Measurements from ENCODE around the gene LRP3.

Gene LRP3

DNA sequence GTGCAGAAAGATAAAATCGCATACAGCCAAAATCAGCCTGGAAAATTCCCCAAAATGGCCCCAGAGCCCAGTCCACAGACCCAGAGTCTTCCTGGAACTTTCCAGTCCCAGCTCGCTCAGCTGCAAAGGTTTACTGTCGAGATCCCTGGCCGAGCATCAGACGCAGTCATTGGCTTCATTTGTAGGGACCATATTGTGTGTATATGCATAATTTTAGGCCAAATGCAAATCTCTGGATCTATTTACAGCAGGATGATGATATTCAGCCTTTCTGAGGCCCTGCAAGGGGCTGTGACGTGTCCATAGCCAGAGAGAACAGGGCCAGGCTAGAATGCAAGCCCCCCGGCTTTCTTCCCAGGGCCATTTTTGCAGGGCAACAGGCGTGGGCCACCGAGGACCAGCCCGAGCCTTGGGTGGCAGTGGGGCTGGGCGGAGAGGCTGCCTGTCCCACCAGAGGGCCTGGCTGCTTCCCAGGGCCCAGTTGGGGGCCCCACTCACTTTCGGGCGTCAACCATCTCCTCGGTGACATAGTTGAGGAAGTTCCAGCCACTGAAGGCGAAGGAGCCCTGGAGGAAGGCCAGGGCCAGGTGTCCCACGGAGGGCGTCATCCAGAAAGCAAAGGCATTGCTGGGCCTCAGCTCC, 17.8 kb downstream of the LRP3 start:
- H3K4me2 ChIP-seq (ENCODE audit: low read length), result no peak overlapping the region
- H3K79me2 ChIP-seq (ENCODE audit: insufficient read depth, low read length), result no peaks in the 10 kb centered on the region
- H3K4me1 ChIP-seq (ENCODE audit: insufficient read depth, low read length, severe bottlenecking), result no peaks in the 10 kb centered on the region
- H3K27ac ChIP-seq (ENCODE audit: low read depth, low read length, poor library complexity, severe bottlenecking), result no peak overlapping the region
- no peaks in the 10 kb centered on the region for H3K9me2 ChIP-seq (ENCODE audit: low read depth, low read length)
- no peak overlapping the region for H2AFZ ChIP-seq (ENCODE audit: low read length)
- no peaks in the 10 kb centered on the region for H3K36me3 ChIP-seq (ENCODE audit: insufficient read depth, low read length)
- H3K4me3 ChIP-seq (ENCODE audit: low read depth, low read length, poor library complexity, severe bottlenecking), result no peak overlapping the region
- no peaks in the 10 kb centered on the region for H4K20me1 ChIP-seq (ENCODE audit: insufficient read depth, low read length)
- no peak overlapping the region for H3K9ac ChIP-seq (ENCODE audit: low read length)
- no peaks in the 10 kb centered on the region for H3F3A ChIP-seq (ENCODE audit: insufficient read depth, low read length)
- no peaks in the 10 kb centered on the region; the same call in 1 of the 2 replicates for H3K27me3 ChIP-seq (ENCODE audit: insufficient read depth, low read length)
- no peaks in the 10 kb centered on the region for H3K9me3 ChIP-seq (ENCODE audit: low read length)
- TF ChIP-seq EZH2 (IDR thresholded peaks at IDR 0.05; ENCODE audit: borderline replicate concordance, low read length) (no peak), CTCF (IDR thresholded peaks at IDR 0.05; ENCODE audit: low read length) (no peak)

GRCh38 chr19:33212436-33213172, 18.5 kb downstream of the LRP3 start:
- no peak overlapping the region for H3K4me3 ChIP-seq (ENCODE audit: low read depth, low read length, poor library complexity, severe bottlenecking)
- H3K9me3 ChIP-seq (ENCODE audit: low read length), result no peaks in the 10 kb centered on the region
- H3K79me2 ChIP-seq (ENCODE audit: insufficient read depth, low read length), result no peaks in the 10 kb centered on the region
- H3K27me3 ChIP-seq (ENCODE audit: insufficient read depth, low read length), result no peaks in the 10 kb centered on the region; the same call in 1 of the 2 replicates
- H3K9ac ChIP-seq (ENCODE audit: low read length), result no peak overlapping the region
- no peaks in the 10 kb centered on the region for H3F3A ChIP-seq (ENCODE audit: insufficient read depth, low read length)
- no peaks in the 10 kb centered on the region for H3K9me2 ChIP-seq (ENCODE audit: low read depth, low read length)
- H3K4me2 ChIP-seq (ENCODE audit: low read length), result no peak overlapping the region
- TF ChIP-seq EZH2 (IDR thresholded peaks at IDR 0.05; ENCODE audit: borderline replicate concordance, low read length), result no peak
- no peak for TF ChIP-seq CTCF (IDR thresholded peaks at IDR 0.05; ENCODE audit: low read length)
- no peaks in the 10 kb centered on the region for H4K20me1 ChIP-seq (ENCODE audit: insufficient read depth, low read length)
- no peak overlapping the region for H2AFZ ChIP-seq (ENCODE audit: low read length)
- H3K27ac ChIP-seq (ENCODE audit: low read depth, low read length, poor library complexity, severe bottlenecking), result no peak overlapping the region
- no peaks in the 10 kb centered on the region for H3K4me1 ChIP-seq (ENCODE audit: insufficient read depth, low read length, severe bottlenecking)
- H3K36me3 ChIP-seq (ENCODE audit: insufficient read depth, low read length), result no peaks in the 10 kb centered on the region

GRCh38 chr19:33214596-33214995, 20.5 kb downstream of the LRP3 start:
- Histone ChIP-seq H3K4me3 (ENCODE audit: low read depth, low read length, poor library complexity, severe bottlenecking) (no peak overlapping the region), H3K9ac (ENCODE audit: low read length) (no peak overlapping the region), H3F3A (ENCODE audit: insufficient read depth, low read length) (no peaks in the 10 kb centered on the region), H3K79me2 (ENCODE audit: insufficient read depth, low read length) (no peaks in the 10 kb centered on the region), H3K9me3 (ENCODE audit: low read length) (no peaks in the 10 kb centered on the region), H3K9me2 (ENCODE audit: low read depth, low read length) (no peaks in the 10 kb centered on the region), H2AFZ (ENCODE audit: low read length) (no peak overlapping the region), H3K4me1 (ENCODE audit: insufficient read depth, low read length, severe bottlenecking) (no peaks in the 10 kb centered on the region), H3K36me3 (ENCODE audit: insufficient read depth, low read length) (no peaks in the 10 kb centered on the region), H4K20me1 (ENCODE audit: insufficient read depth, low read length) (no peaks in the 10 kb centered on the region), H3K27me3 (ENCODE audit: insufficient read depth, low read length) (peaks cover 4% of the 10 kb centered on the region; the same call in 1 of the 2 replicates), H3K4me2 (ENCODE audit: low read length) (no peak overlapping the region), H3K27ac (ENCODE audit: low read depth, low read length, poor library complexity, severe bottlenecking) (no peak overlapping the region)
- TF ChIP-seq EZH2 (IDR thresholded peaks at IDR 0.05; ENCODE audit: borderline replicate concordance, low read length) (no peak), CTCF (IDR thresholded peaks at IDR 0.05; ENCODE audit: low read length) (0 out of 2 replicates have a peak, but pooled peaks have one; percentile 17)
